ENCODE data around the gene ARHGAP35. TPM values are rescaled to one million over a fixed set of nuclear protein-coding genes. Genes with fewer than 3 reads are reported as not detected.
"Not testable (repeated sequence)": the region's sequence is repeated elsewhere in the genome, so short reads cannot be mapped to it uniquely, and the experiment has no call there.

ARHGAP35 gene
- total RNA-seq, 6 experiments from 2014 or later, result 51.9 to 69.8 (median 63.4) TPM

DNA sequence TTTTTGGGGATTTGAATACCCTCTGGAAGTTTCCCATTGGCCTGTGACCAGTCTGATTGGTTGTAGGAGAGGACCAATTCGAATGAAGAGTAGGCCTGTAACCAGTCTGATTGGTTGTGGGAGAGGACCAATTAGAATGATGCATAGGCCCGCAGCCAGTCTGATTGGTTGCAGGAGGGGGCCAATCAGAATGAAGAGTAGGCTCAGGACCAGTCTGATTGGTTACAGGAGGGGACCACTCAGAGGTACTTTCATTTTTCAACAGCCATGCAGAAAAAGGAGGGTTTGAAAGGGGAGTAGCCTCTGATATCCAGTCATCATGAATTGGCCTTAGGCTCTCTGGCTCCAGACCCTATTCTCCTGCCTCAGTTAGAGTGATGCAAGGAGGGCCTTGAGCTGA lies 42.0 kb upstream of the ARHGAP35 start:
- no peak overlapping the region for H3K27ac Mint-ChIP-seq
- H3K4me1 Mint-ChIP-seq (ENCODE audit: low read depth), result peaks cover 4% of the 10 kb centered on the region
- H3K27me3 Mint-ChIP-seq (ENCODE audit: insufficient read depth), result no peaks in the 10 kb centered on the region; the same call in 1 of the 2 replicates
- peak; percentile 11 for DNase-seq
- TF ChIP-seq, protein P1, sequence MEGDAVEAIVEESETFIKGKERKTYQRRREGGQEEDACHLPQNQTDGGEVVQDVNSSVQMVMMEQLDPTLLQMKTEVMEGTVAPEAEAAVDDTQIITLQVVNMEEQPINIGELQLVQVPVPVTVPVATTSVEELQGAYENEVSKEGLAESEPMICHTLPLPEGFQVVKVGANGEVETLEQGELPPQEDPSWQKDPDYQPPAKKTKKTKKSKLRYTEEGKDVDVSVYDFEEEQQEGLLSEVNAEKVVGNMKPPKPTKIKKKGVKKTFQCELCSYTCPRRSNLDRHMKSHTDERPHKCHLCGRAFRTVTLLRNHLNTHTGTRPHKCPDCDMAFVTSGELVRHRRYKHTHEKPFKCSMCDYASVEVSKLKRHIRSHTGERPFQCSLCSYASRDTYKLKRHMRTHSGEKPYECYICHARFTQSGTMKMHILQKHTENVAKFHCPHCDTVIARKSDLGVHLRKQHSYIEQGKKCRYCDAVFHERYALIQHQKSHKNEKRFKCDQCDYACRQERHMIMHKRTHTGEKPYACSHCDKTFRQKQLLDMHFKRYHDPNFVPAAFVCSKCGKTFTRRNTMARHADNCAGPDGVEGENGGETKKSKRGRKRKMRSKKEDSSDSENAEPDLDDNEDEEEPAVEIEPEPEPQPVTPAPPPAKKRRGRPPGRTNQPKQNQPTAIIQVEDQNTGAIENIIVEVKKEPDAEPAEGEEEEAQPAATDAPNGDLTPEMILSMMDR (IDR thresholded peaks at IDR 0.05), result no peak
- no peak overlapping the region for H3K4me3 Mint-ChIP-seq
- no peaks in the 10 kb centered on the region for H3K9me3 Mint-ChIP-seq
- H3K36me3 Mint-ChIP-seq (ENCODE audit: low read depth), result no peaks in the 10 kb centered on the region

GRCh38 chr19:46821512-46822409 lies 39.0 kb upstream of the ARHGAP35 start:
- no peaks in the 10 kb centered on the region; the same call in 1 of the 2 replicates for H3K27me3 Mint-ChIP-seq (ENCODE audit: insufficient read depth)
- H3K4me1 Mint-ChIP-seq (ENCODE audit: low read depth), result no peaks in the 10 kb centered on the region
- TF ChIP-seq, protein P1 (IDR thresholded peaks at IDR 0.05), result no peak
- H3K4me3 Mint-ChIP-seq, result no peak overlapping the region
- no peak overlapping the region for H3K27ac Mint-ChIP-seq
- H3K9me3 Mint-ChIP-seq, result no peaks in the 10 kb centered on the region
- H3K36me3 Mint-ChIP-seq (ENCODE audit: low read depth), result no peaks in the 10 kb centered on the region
- no peak for DNase-seq

GRCh38 chr19:46822410-46822787 lies 38.4 kb upstream of the ARHGAP35 start:
- not testable (repeated sequence) for DNase-seq; H3K36me3 Mint-ChIP-seq (ENCODE audit: low read depth); H3K4me1 Mint-ChIP-seq (ENCODE audit: low read depth); H3K9me3 Mint-ChIP-seq; H3K27ac Mint-ChIP-seq; H3K4me3 Mint-ChIP-seq; H3K27me3 Mint-ChIP-seq (ENCODE audit: insufficient read depth)

DNA sequence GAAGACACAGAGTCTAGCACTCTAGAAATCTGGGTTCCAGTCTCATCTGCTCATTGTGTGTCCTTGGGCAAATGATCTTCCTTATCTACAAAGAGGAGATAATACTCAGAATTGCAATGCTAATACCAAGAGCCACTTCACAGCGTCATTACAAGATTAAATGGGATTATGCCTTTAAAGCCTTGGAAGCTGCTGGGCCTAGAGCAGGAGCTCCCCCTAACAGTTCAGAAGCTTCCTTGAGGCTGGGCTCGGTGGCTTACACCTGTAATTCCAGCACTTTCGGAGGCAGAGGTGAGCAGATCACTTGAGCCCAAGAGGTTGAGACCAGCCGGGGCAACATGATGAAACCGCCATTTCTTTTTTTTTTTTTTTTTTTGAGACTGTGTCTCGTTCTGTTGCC lies 37.7 kb upstream of the ARHGAP35 start:
- Mint-ChIP-seq H3K36me3 (ENCODE audit: low read depth) (no peaks in the 10 kb centered on the region), H3K9me3 (no peaks in the 10 kb centered on the region), H3K4me3 (no peak overlapping the region), H3K4me1 (ENCODE audit: low read depth) (no peaks in the 10 kb centered on the region), H3K27me3 (ENCODE audit: insufficient read depth) (no peaks in the 10 kb centered on the region), H3K27ac (no peak overlapping the region)
- no peak for DNase-seq
- TF ChIP-seq, protein P1 (IDR thresholded peaks at IDR 0.05), result no peak

DNA sequence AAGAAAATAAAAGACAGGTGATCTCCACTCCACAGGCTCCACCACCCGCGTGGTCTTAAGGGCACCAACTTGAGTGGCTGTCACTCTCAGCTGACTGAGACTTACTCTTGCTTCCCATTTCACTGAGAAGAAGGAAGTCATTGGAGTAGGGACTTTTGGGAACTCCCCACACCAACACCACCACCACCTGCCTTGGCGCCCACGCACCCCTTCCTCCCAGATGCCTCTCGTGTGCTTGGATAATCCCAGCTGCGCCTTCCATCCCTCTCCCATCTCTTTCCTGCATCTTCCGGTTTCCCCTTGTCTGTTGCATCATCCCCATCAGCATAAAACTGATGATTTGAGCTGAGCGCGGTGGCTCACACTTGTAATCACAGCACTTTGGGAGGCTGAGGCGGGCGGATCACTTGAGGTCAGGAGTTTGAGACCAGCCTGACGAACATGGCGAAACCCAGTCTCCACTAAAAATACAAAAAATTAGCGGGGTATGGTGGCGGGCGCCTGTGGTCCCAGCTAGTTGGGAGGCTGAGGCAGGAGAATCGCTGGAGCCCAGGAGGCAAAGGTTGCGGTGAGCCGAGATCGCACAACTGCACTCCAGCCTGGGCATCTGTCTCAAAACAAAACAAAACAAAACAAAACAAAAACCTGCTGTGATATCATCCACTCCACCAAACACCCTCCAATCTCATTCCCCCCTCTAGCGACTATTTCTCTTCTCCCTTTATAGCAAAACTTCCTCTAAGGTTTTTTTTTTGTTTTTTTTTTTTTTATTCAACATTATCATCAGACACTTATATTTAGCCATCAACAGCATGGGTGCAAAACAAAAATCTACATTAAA lies 35.7 kb upstream of the ARHGAP35 start:
- TF ChIP-seq, protein P1 (IDR thresholded peaks at IDR 0.05), result no peak
- peaks cover 5% of the 10 kb centered on the region for H3K27me3 Mint-ChIP-seq (ENCODE audit: insufficient read depth)
- H3K27ac Mint-ChIP-seq, result no peak overlapping the region
- H3K4me3 Mint-ChIP-seq, result no peak overlapping the region
- no peaks in the 10 kb centered on the region for H3K9me3 Mint-ChIP-seq
- DNase-seq, result no peak
- H3K4me1 Mint-ChIP-seq (ENCODE audit: low read depth), result peaks cover 18% of the 10 kb centered on the region
- H3K36me3 Mint-ChIP-seq (ENCODE audit: low read depth), result no peaks in the 10 kb centered on the region

GRCh38 chr19:46825731-46826055 lies 35.1 kb upstream of the ARHGAP35 start:
- TF ChIP-seq, protein P1 (IDR thresholded peaks at IDR 0.05), result no peak
- DNase-seq, result no peak
- H3K4me3 Mint-ChIP-seq, result no peak overlapping the region
- H3K9me3 Mint-ChIP-seq, result peaks cover under 1% of the 10 kb centered on the region
- peaks cover 21% of the 10 kb centered on the region for H3K4me1 Mint-ChIP-seq (ENCODE audit: low read depth)
- H3K36me3 Mint-ChIP-seq (ENCODE audit: low read depth), result peaks cover 1% of the 10 kb centered on the region
- H3K27ac Mint-ChIP-seq, result no peak overlapping the region
- peaks cover 5% of the 10 kb centered on the region for H3K27me3 Mint-ChIP-seq (ENCODE audit: insufficient read depth)

Measured in HFFc6 (cell line).